ENCODE measurements around the gene DLX4. TPM values are rescaled to one million over a fixed set of nuclear protein-coding genes. Genes with fewer than 3 reads are reported as not detected.

The DLX4 gene
- polyA plus RNA-seq, 1 donor from 2014 or later = not detected

DNA sequence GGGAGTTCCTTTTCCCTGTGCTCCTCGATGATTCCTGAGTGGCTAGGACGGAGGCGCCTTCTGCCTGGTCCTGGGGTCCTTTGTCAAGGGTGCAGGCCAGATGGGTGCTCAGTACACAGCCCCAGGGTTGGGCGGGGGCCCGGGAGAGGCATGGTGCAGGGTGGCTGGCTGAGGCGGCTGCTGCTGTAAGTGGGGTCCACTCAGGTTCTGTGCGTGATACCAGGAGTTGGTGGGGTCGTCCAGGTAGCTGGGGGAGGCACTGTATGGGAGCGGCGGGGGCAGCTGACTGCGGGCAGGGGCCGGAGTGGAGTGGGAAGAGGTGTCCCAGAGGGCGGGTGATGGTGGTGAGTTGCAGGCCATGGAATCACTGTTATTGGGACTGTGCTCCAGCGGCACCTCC, 22.4 kb downstream of the DLX4 start:
- Histone ChIP-seq H3K9ac (ENCODE audit: low read length) (no peak overlapping the region), H3K4me2 (ENCODE audit: low read length) (no peak overlapping the region), H3K4me3 (ENCODE audit: low read length) (no peak overlapping the region), H3K9me3 (ENCODE audit: low read length) (peaks cover 5% of the 10 kb centered on the region), H2AFZ (ENCODE audit: low read depth, low read length) (no peak overlapping the region), H3K79me2 (replicated peaks; ENCODE audit: insufficient read depth, low read length) (no peaks in the 10 kb centered on the region), H3K9me2 (ENCODE audit: insufficient read depth, low read length) (no peaks in the 10 kb centered on the region), H3K27ac (ENCODE audit: low read length) (no peak overlapping the region), H3F3A (ENCODE audit: insufficient read depth, low read length, poor library complexity, severe bottlenecking) (no peaks in the 10 kb centered on the region), H3K27me3 (ENCODE audit: insufficient read depth, low read depth, low read length) (peaks cover 59% of the 10 kb centered on the region), H4K20me1 (ENCODE audit: insufficient read depth) (no peaks in the 10 kb centered on the region), H3K36me3 (ENCODE audit: insufficient read depth, low read length) (no peaks in the 10 kb centered on the region)
- no peak for TF ChIP-seq SMC3 (conservative IDR thresholded peaks at IDR 0.05; ENCODE audit: poor library complexity)

DNA sequence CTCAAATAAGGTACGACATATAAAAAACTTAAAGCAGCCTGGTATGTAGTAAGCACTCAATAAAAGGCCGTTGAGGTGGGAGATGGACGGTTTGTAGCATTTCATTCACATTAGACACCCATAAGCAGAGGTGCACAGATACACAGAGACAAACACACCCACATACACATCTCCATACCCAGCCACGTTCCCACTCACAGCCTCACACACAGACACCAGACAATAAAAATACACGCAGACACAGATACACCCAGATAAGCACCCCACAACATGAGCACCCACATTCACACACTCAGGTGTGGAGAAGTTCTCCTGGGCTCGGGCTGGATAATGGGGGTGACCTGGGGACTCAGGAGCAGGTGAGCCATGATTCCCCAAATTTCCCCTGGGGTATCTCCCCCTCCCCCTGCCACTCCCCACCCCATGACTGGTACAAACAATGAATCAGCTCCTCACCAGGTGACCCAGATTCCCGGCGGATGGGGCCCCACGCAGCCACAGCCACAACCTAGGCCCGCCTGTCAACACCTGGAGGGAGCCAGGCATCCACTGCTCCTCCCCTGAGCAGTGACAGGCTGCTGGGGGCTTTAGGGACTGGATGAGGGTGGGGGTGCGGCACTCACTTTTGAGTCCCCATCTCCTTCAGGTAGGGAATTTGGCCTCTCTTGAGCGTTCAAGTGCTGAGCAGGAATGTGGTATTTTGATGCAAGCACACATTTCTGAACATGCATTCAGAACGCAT, 23.4 kb downstream of the DLX4 start:
- Histone ChIP-seq H3K4me3 (ENCODE audit: low read length) (no peak overlapping the region), H3F3A (ENCODE audit: insufficient read depth, low read length, poor library complexity, severe bottlenecking) (no peaks in the 10 kb centered on the region), H3K27me3 (ENCODE audit: insufficient read depth, low read depth, low read length) (peaks cover 68% of the 10 kb centered on the region), H4K20me1 (ENCODE audit: insufficient read depth) (no peaks in the 10 kb centered on the region), H3K9me3 (ENCODE audit: low read length) (peaks cover 5% of the 10 kb centered on the region), H3K27ac (ENCODE audit: low read length) (no peak overlapping the region), H3K79me2 (replicated peaks; ENCODE audit: insufficient read depth, low read length) (no peaks in the 10 kb centered on the region), H3K4me2 (ENCODE audit: low read length) (no peak overlapping the region), H3K9ac (ENCODE audit: low read length) (no peak overlapping the region), H2AFZ (ENCODE audit: low read depth, low read length) (no peak overlapping the region), H3K36me3 (ENCODE audit: insufficient read depth, low read length) (no peaks in the 10 kb centered on the region), H3K9me2 (ENCODE audit: insufficient read depth, low read length) (no peaks in the 10 kb centered on the region)
- TF ChIP-seq TAF1 (IDR thresholded peaks at IDR 0.05; ENCODE audit: low read depth) (no peak), SMC3 (conservative IDR thresholded peaks at IDR 0.05; ENCODE audit: poor library complexity) (no peak), POLR2AphosphoS5 (IDR thresholded peaks at IDR 0.05) (no peak)

DNA sequence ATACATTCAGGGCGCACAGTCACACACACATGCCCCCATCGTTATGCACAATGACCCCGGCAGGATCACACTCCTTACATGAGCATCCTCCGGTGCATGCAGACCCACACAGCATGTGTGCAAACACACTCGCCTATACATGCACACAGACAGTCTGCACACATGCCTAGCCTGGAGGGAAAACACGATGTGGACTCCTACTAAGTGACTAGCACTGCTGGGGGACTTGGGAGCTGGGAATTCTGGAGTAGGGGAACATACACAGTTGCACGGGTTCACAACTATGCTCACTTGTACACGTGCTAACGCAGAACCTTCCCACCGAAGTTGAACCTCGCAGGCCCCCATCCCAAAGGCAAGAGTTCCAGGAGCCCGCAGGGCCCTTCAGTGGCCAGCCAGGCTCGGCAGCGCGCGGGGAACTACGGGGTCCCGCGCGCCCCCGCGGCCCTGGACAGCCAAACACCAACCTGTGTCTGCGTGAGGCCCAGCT, 24.0 kb downstream of the DLX4 start:
- Histone ChIP-seq H3K79me2 (replicated peaks; ENCODE audit: insufficient read depth, low read length) (no peaks in the 10 kb centered on the region), H3K4me3 (ENCODE audit: low read length) (peak overlapping the region; percentile 59), H3K4me2 (ENCODE audit: low read length) (no peak overlapping the region), H2AFZ (ENCODE audit: low read depth, low read length) (no peak overlapping the region), H3K36me3 (ENCODE audit: insufficient read depth, low read length) (no peaks in the 10 kb centered on the region), H3K9ac (ENCODE audit: low read length) (no peak overlapping the region), H4K20me1 (ENCODE audit: insufficient read depth) (no peaks in the 10 kb centered on the region), H3F3A (ENCODE audit: insufficient read depth, low read length, poor library complexity, severe bottlenecking) (no peaks in the 10 kb centered on the region), H3K27ac (ENCODE audit: low read length) (no peak overlapping the region), H3K9me2 (ENCODE audit: insufficient read depth, low read length) (no peaks in the 10 kb centered on the region), H3K27me3 (ENCODE audit: insufficient read depth, low read depth, low read length) (peaks cover 70% of the 10 kb centered on the region), H3K9me3 (ENCODE audit: low read length) (peaks cover 5% of the 10 kb centered on the region)
- TF ChIP-seq RAD21 (conservative IDR thresholded peaks at IDR 0.05) (no peak), EZH2 (IDR thresholded peaks at IDR 0.05; ENCODE audit: borderline replicate concordance, insufficient read depth, low read length, poor library complexity, severe bottlenecking) (no peak), TAF1 (IDR thresholded peaks at IDR 0.05; ENCODE audit: low read depth) (no peak), SMC3 (conservative IDR thresholded peaks at IDR 0.05; ENCODE audit: poor library complexity) (no peak), POLR2AphosphoS5 (IDR thresholded peaks at IDR 0.05) (no peak)
- TF ChIP-seq, protein P1, sequence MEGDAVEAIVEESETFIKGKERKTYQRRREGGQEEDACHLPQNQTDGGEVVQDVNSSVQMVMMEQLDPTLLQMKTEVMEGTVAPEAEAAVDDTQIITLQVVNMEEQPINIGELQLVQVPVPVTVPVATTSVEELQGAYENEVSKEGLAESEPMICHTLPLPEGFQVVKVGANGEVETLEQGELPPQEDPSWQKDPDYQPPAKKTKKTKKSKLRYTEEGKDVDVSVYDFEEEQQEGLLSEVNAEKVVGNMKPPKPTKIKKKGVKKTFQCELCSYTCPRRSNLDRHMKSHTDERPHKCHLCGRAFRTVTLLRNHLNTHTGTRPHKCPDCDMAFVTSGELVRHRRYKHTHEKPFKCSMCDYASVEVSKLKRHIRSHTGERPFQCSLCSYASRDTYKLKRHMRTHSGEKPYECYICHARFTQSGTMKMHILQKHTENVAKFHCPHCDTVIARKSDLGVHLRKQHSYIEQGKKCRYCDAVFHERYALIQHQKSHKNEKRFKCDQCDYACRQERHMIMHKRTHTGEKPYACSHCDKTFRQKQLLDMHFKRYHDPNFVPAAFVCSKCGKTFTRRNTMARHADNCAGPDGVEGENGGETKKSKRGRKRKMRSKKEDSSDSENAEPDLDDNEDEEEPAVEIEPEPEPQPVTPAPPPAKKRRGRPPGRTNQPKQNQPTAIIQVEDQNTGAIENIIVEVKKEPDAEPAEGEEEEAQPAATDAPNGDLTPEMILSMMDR (IDR thresholded peaks at IDR 0.05; ENCODE audit: poor library complexity, severe bottlenecking) = no peak
- TF ChIP-seq, protein P2, sequence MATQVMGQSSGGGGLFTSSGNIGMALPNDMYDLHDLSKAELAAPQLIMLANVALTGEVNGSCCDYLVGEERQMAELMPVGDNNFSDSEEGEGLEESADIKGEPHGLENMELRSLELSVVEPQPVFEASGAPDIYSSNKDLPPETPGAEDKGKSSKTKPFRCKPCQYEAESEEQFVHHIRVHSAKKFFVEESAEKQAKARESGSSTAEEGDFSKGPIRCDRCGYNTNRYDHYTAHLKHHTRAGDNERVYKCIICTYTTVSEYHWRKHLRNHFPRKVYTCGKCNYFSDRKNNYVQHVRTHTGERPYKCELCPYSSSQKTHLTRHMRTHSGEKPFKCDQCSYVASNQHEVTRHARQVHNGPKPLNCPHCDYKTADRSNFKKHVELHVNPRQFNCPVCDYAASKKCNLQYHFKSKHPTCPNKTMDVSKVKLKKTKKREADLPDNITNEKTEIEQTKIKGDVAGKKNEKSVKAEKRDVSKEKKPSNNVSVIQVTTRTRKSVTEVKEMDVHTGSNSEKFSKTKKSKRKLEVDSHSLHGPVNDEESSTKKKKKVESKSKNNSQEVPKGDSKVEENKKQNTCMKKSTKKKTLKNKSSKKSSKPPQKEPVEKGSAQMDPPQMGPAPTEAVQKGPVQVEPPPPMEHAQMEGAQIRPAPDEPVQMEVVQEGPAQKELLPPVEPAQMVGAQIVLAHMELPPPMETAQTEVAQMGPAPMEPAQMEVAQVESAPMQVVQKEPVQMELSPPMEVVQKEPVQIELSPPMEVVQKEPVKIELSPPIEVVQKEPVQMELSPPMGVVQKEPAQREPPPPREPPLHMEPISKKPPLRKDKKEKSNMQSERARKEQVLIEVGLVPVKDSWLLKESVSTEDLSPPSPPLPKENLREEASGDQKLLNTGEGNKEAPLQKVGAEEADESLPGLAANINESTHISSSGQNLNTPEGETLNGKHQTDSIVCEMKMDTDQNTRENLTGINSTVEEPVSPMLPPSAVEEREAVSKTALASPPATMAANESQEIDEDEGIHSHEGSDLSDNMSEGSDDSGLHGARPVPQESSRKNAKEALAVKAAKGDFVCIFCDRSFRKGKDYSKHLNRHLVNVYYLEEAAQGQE (IDR thresholded peaks at IDR 0.05; ENCODE audit: borderline replicate concordance) = no peak
